Measurements from ENCODE around the gene HMCN1.

GRCh38 chr1:185731446-185731845 lies 2.7 kb upstream of the HMCN1 start:
- no peak for TF ChIP-seq CTCF (IDR thresholded peaks at IDR 0.05)
- no peak for TF ChIP-seq POLR2A (IDR thresholded peaks at IDR 0.05)

Measured in right lobe of liver (tissue), 4 donors.